Stomach (tissue), 9 donors: Measurements from ENCODE around the gene JPH2. TPM values are rescaled to one million over a fixed set of nuclear protein-coding genes. Genes with fewer than 3 reads are reported as not detected.
A peak's percentile ranks its signal among the peaks of the same experiment; 100 is the strongest.

ENCODE experiments used
- DNase-seq, 2 donors: peaks; one replicate each; pipeline versions ENCODE4 v3.0.0 to v3.0.0-alpha.2; 2013 to 2019
- H3K27ac ChIP-seq, 5 donors: fragments of 200-600 bp in 4 of 5; sonication (generic) in 4 of 5; one replicate each; pipeline ENCODE4 v1.5.1; 2013 to 2019; ENCODE audit warnings: mild to moderate bottlenecking in 1 of 5, moderate library complexity in 1 of 5
- H3K27me3 ChIP-seq, 3 donors: fragments of 200-600 bp; sonication (generic); one replicate each; pipeline ENCODE4 v1.5.1; 2017 to 2019; ENCODE audit warnings: mixed run types in 1 of 3
- H3K36me3 ChIP-seq, 4 donors: fragments of 200-600 bp; sonication (generic); 1 replicate in 3 of 4; 2 replicates in 1 of 4; pipeline ENCODE4 v1.5.1; 2016 to 2019
- H3K4me1 ChIP-seq, 4 donors: fragments of 200-600 bp; sonication (generic); one replicate each; pipeline ENCODE4 v1.5.1; 2016 to 2019
- H3K4me3 ChIP-seq, 4 donors: fragments of 200-600 bp; sonication (generic) in 3 of 4; one replicate each; pipeline ENCODE4 v1.5.1; 2016 to 2019; ENCODE audit warnings: mild to moderate bottlenecking in 1 of 4
- H3K9me3 ChIP-seq, 4 donors: fragments of 200-600 bp; sonication (generic); one replicate each; pipeline ENCODE4 v1.5.1; 2016 to 2019
- EP300 ChIP-seq: sonication (generic); formaldehyde crosslinking; IDR thresholded peaks from one replicate; pipeline ENCODE4 v1.6.1; 2017; ENCODE audit warnings: antibody characterized with exemption
- POLR2A ChIP-seq, 4 donors: fragments of 450-650 bp; IDR thresholded peaks; one replicate each; pipeline ENCODE4 v1.6.1; 2016; ENCODE audit warnings: antibody characterized with exemption in 4 of 4, control low read depth in 2 of 4, mild to moderate bottlenecking in 1 of 4, moderate library complexity in 1 of 4
- POLR2AphosphoS5 ChIP-seq, 3 donors: sonication (generic); formaldehyde crosslinking; IDR thresholded peaks; one replicate each; pipeline ENCODE4 v1.6.1; 2016; ENCODE audit warnings: antibody characterized with exemption in 3 of 3
- WGBS, 5 donors: extraction: QIAGEN DNeasy Blood & Tissue Kit in 3 of 5; methylation state at CpG; one replicate each; pipeline versions ENCODE4 v1.1.5 to v1.1.7; 2013 to 2018; 5-methylcytosine and 5-hydroxymethylcytosine counted together
- intact Hi-C: fragments of 100-400 bp; cut with DNase I; formaldehyde crosslinking; loops from one replicate; pipeline ENCODE4 v1.15.1; 2023; ENCODE audit warnings: low total_unique reads
- polyA plus RNA-seq, 3 donors: library from polyadenylated mRNA; stranded (reverse); fragments of 200-250 nt; gene quantifications; one replicate each; pipeline ENCODE4 v1.2.3, GENCODE V29; 2013
- total RNA-seq, 5 donors: library from RNA; depleted of rRNA; stranded (reverse); fragments of >200 nt; gene quantifications; one replicate each; pipeline versions ENCODE4 v1.1.0 to v1.2.3, GENCODE V29; 2014 to 2016
- TF ChIP-seq, protein P1 (sequence below), 7 experiments: fragments of 450-650 bp in 4 of 7; fragments of 200-600 bp in 3 of 7; sonication (generic) in 3 of 7; IDR thresholded peaks; one replicate each; pipeline ENCODE4 v1.5.1; 2016 to 2019; ENCODE audit warnings: antibody characterized with exemption in 7 of 7, control low read depth in 2 of 7, mild to moderate bottlenecking in 1 of 7
- donor health status: healthy with polysubstance abuse.
- donor health status: Bipolar disorder and iron deficiency.
- donor health status: healthy.

Gene JPH2
- total and polyA plus RNA-seq, 8 donors, result 0.15 to 51.9 (median 10.9) TPM

DNA sequence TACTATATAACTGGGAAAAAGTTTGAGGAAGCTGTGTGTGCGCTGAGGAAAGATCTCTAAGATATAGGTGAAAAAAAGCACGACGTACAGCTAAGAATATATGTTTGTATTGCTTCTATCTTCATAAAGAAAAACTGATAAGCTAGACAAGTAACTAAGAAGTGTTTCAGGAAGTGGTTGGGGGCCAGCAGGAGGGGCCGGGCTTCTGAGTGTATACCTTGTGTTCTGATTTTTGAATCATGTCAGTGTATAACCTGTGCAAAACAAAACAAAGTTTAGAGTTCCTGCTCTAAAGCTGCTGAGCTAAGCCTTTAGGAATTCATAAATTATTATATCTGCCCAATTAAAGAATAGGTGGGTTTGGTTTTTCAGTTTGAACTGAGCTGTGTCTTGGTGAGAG, 31.5 kb upstream of the JPH2 start:
- H3K4me3 ChIP-seq, result no peak overlapping the region
- intact Hi-C loops, result loop anchor here (5.0 to 10.0 kb wide), 3 partner anchors 89 to 396 kb away; no protein-coding TSS in a partner anchor
- no peaks in the 10 kb centered on the region for H3K27me3 ChIP-seq
- H3K4me1 ChIP-seq, result peaks cover 0 to 31% (median 13%) of the 10 kb centered on the region in 4 donors
- DNase-seq, result peak in 1 of 2 donors; percentile 45
- 28 to 48% (median 38%) methylated on average over 4 of the region's 4 CpGs for WGBS, 5 donors
- TF ChIP-seq POLR2A (IDR thresholded peaks at IDR 0.05), result no peak
- TF ChIP-seq, protein P1, sequence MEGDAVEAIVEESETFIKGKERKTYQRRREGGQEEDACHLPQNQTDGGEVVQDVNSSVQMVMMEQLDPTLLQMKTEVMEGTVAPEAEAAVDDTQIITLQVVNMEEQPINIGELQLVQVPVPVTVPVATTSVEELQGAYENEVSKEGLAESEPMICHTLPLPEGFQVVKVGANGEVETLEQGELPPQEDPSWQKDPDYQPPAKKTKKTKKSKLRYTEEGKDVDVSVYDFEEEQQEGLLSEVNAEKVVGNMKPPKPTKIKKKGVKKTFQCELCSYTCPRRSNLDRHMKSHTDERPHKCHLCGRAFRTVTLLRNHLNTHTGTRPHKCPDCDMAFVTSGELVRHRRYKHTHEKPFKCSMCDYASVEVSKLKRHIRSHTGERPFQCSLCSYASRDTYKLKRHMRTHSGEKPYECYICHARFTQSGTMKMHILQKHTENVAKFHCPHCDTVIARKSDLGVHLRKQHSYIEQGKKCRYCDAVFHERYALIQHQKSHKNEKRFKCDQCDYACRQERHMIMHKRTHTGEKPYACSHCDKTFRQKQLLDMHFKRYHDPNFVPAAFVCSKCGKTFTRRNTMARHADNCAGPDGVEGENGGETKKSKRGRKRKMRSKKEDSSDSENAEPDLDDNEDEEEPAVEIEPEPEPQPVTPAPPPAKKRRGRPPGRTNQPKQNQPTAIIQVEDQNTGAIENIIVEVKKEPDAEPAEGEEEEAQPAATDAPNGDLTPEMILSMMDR (IDR thresholded peaks at IDR 0.05), result no peak
- TF ChIP-seq EP300, result no peak
- TF ChIP-seq POLR2AphosphoS5 (IDR thresholded peaks at IDR 0.05), result no peak
- H3K36me3 ChIP-seq, result peaks cover 0 to 15% (median 7%) of the 10 kb centered on the region in 4 donors
- no peak overlapping the region for H3K27ac ChIP-seq
- no peaks in the 10 kb centered on the region for H3K9me3 ChIP-seq

GRCh38 chr20:44217342-44218092, 30.5 kb upstream of the JPH2 start:
- H3K9me3 ChIP-seq, result no peaks in the 10 kb centered on the region
- DNase-seq, result peak; percentile 81 to 88
- no peak overlapping the region for H3K4me3 ChIP-seq
- intact Hi-C loops, result loop anchor here (5.0 to 10.0 kb wide), 3 partner anchors 90 to 397 kb away; no protein-coding TSS in a partner anchor
- WGBS, 5 donors, result 39 to 47% (median 40%) methylated on average over 11 of the region's 11 CpGs
- peaks cover 0 to 15% (median 7%) of the 10 kb centered on the region in 4 donors for H3K36me3 ChIP-seq
- no peak for TF ChIP-seq POLR2AphosphoS5 (IDR thresholded peaks at IDR 0.05)
- TF ChIP-seq, protein P1 (IDR thresholded peaks at IDR 0.05), result peak in 5 of 7 experiments; percentile 75 to 90 (median 86)
- peaks cover 0 to 40% (median 14%) of the 10 kb centered on the region in 4 donors for H3K4me1 ChIP-seq
- H3K27me3 ChIP-seq, result no peaks in the 10 kb centered on the region
- peak overlapping the region in 1 of 5 donors; percentile 20 for H3K27ac ChIP-seq

- peak; percentile 73 to 90 for DNase-seq
- no peak overlapping the region for H3K4me3 ChIP-seq
- H3K4me1 ChIP-seq, result peaks cover 9 to 53% (median 28%) of the 10 kb centered on the region in 4 donors
- TF ChIP-seq EP300 (no peak), POLR2AphosphoS5 (IDR thresholded peaks at IDR 0.05) (peak in 2 of 3 donors; percentile 11 to 23), POLR2A (IDR thresholded peaks at IDR 0.05) (no peak)
- TF ChIP-seq, protein P1 (IDR thresholded peaks at IDR 0.05), result peak in 5 of 7 experiments; percentile 60 to 69 (median 66)
- no peak overlapping the region for H3K27ac ChIP-seq
- H3K9me3 ChIP-seq, result no peaks in the 10 kb centered on the region
- H3K27me3 ChIP-seq, result no peaks in the 10 kb centered on the region
- H3K36me3 ChIP-seq, result peaks cover 0 to 8% (median 2%) of the 10 kb centered on the region in 4 donors
- 47 to 54% (median 49%) methylated on average over 7 of the region's 7 CpGs for WGBS, 5 donors
- intact Hi-C loops, result loop anchor here (5.0 to 10.0 kb wide), 3 partner anchors 92 to 400 kb away; no protein-coding TSS in a partner anchor
These were observed 28.1 kb upstream of the JPH2 start for GRCh38 chr20:44215125-44215524.

DNA sequence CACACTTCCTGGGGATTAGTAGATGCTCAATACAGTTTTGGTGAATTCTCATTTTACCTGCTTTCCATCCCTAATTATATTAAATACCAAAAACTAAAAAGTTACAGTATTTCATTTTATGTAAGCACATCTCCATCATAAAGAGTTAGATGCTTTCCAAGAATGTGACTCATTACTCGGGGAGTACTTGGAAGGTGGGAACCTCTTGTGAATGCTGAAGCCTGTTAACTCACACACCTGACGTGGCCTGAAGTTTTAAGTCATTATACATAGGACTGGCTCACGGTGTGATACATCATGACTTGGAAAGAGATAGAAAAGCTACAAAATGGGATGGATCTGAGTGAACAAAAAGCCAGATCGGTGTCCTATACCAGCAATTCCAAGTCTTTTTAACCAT, 25.8 kb upstream of the JPH2 start:
- H3K27me3 ChIP-seq, result no peaks in the 10 kb centered on the region
- 75 to 91% (median 87%) methylated on average over 4 of the region's 4 CpGs for WGBS, 5 donors
- H3K4me1 ChIP-seq, result peaks cover 26 to 60% (median 42%) of the 10 kb centered on the region in 4 donors
- H3K36me3 ChIP-seq, result peaks cover 0 to 8% (median 0%) of the 10 kb centered on the region in 4 donors
- no peak overlapping the region for H3K4me3 ChIP-seq
- peak overlapping the region in 1 of 5 donors; percentile 99 for H3K27ac ChIP-seq
- intact Hi-C loops, result loop anchor here (10.0 kb wide), 1 partner anchor 402 kb away; no protein-coding TSS in a partner anchor
- no peak for DNase-seq
- H3K9me3 ChIP-seq, result no peaks in the 10 kb centered on the region
- TF ChIP-seq, protein P1 (IDR thresholded peaks at IDR 0.05), result no peak
- no peak for TF ChIP-seq POLR2AphosphoS5 (IDR thresholded peaks at IDR 0.05)
- no peak for TF ChIP-seq EP300
- TF ChIP-seq POLR2A (IDR thresholded peaks at IDR 0.05), result no peak
